ENCODE measurements around the gene ABCA9.
"Not testable (repeated sequence)": the region's sequence is repeated elsewhere in the genome, so short reads cannot be mapped to it uniquely, and the experiment has no call there.

- not testable (repeated sequence) for TF ChIP-seq CTCF, EZH2 (IDR thresholded peaks at IDR 0.05)
Measured at GRCh38 chr17:68947868-68948267, 112.9 kb downstream of the ABCA9 start.
